ENCODE data around the gene ABTB2.

ABTB2 gene

GRCh38 chr11:34198523-34198922, 159.3 kb downstream of the ABTB2 start:
- no peak; the same call in 2 of the 3 replicates for ATAC-seq

GRCh38 chr11:34197256-34197655, 160.6 kb downstream of the ABTB2 start:
- no peak for TF ChIP-seq ARNTL (CRISPR knock-in tag; IDR thresholded peaks at IDR 0.05; ENCODE audit: borderline replicate concordance, low read depth)
- TF ChIP-seq ZNF565 (CRISPR knock-in tag; conservative IDR thresholded peaks at IDR 0.05; ENCODE audit: low read depth) = no peak
- no peak for TF ChIP-seq ESRRG (CRISPR knock-in tag; IDR thresholded peaks at IDR 0.05)
- TF ChIP-seq CREB5 (CRISPR knock-in tag; IDR thresholded peaks at IDR 0.05; ENCODE audit: low read depth) = no peak
- TF ChIP-seq ZC3H10 (CRISPR knock-in tag; IDR thresholded peaks at IDR 0.05) = no peak
- TF ChIP-seq ZFP3 (CRISPR knock-in tag; IDR thresholded peaks at IDR 0.05) = no peak
- no peak for TF ChIP-seq ZNF8 (CRISPR knock-in tag; IDR thresholded peaks at IDR 0.05)
- no peak for TF ChIP-seq RARB (CRISPR knock-in tag; IDR thresholded peaks at IDR 0.05)
- no peak for TF ChIP-seq POU6F1 (CRISPR knock-in tag; IDR thresholded peaks at IDR 0.05; ENCODE audit: borderline replicate concordance, low read depth)
- TF ChIP-seq BACH2 (CRISPR knock-in tag; IDR thresholded peaks at IDR 0.05; ENCODE audit: borderline replicate concordance) = no peak
- TF ChIP-seq ZNF70 (CRISPR knock-in tag; IDR thresholded peaks at IDR 0.05) = no peak
- no peak for TF ChIP-seq TCF4 (CRISPR knock-in tag; IDR thresholded peaks at IDR 0.05; ENCODE audit: borderline replicate concordance)
- TF ChIP-seq CSDC2 (CRISPR knock-in tag; IDR thresholded peaks at IDR 0.05) = no peak
- no peak for TF ChIP-seq ZFP30 (CRISPR knock-in tag; IDR thresholded peaks at IDR 0.05)
- no peak for TF ChIP-seq PATZ1 (CRISPR knock-in tag; IDR thresholded peaks at IDR 0.05; ENCODE audit: borderline replicate concordance)
- no peak for TF ChIP-seq TSHZ2 (CRISPR knock-in tag; IDR thresholded peaks at IDR 0.05)
- no peak for ATAC-seq

More at GRCh38 chr11:34198523-34198922, 159.3 kb downstream of the ABTB2 start:
- TF ChIP-seq ZFP30 (CRISPR knock-in tag; IDR thresholded peaks at IDR 0.05) = no peak
- no peak for TF ChIP-seq ZC3H10 (CRISPR knock-in tag; IDR thresholded peaks at IDR 0.05)
- TF ChIP-seq PATZ1 (CRISPR knock-in tag; IDR thresholded peaks at IDR 0.05; ENCODE audit: borderline replicate concordance) = no peak
- TF ChIP-seq OSR1 (CRISPR knock-in tag; IDR thresholded peaks at IDR 0.05) = no peak
- no peak for TF ChIP-seq SNAI2 (CRISPR knock-in tag; IDR thresholded peaks at IDR 0.05)
- TF ChIP-seq TOX (CRISPR knock-in tag; IDR thresholded peaks at IDR 0.05; ENCODE audit: borderline replicate concordance) = no peak
- TF ChIP-seq ESRRG (CRISPR knock-in tag; IDR thresholded peaks at IDR 0.05) = no peak
- TF ChIP-seq ZNF565 (CRISPR knock-in tag; conservative IDR thresholded peaks at IDR 0.05; ENCODE audit: low read depth) = no peak
- no peak for TF ChIP-seq ARNTL (CRISPR knock-in tag; IDR thresholded peaks at IDR 0.05; ENCODE audit: borderline replicate concordance, low read depth)

- no peak for ATAC-seq
- TF ChIP-seq CSDC2 (CRISPR knock-in tag; IDR thresholded peaks at IDR 0.05) (no peak), RARB (CRISPR knock-in tag; IDR thresholded peaks at IDR 0.05) (no peak), OSR1 (CRISPR knock-in tag; IDR thresholded peaks at IDR 0.05) (no peak), ZNF8 (CRISPR knock-in tag; IDR thresholded peaks at IDR 0.05) (no peak), CSRNP3 (CRISPR knock-in tag; IDR thresholded peaks at IDR 0.05) (no peak), ESRRG (CRISPR knock-in tag; IDR thresholded peaks at IDR 0.05) (no peak), ZC3H10 (CRISPR knock-in tag; IDR thresholded peaks at IDR 0.05) (no peak), TOX (CRISPR knock-in tag; IDR thresholded peaks at IDR 0.05; ENCODE audit: borderline replicate concordance) (no peak), ZFP30 (CRISPR knock-in tag; IDR thresholded peaks at IDR 0.05) (no peak), ZNF565 (CRISPR knock-in tag; conservative IDR thresholded peaks at IDR 0.05; ENCODE audit: low read depth) (no peak), BACH2 (CRISPR knock-in tag; IDR thresholded peaks at IDR 0.05; ENCODE audit: borderline replicate concordance) (no peak), PPARA (CRISPR knock-in tag; IDR thresholded peaks at IDR 0.05; ENCODE audit: borderline replicate concordance) (no peak), SNAI2 (CRISPR knock-in tag; IDR thresholded peaks at IDR 0.05) (no peak), ZFP3 (CRISPR knock-in tag; IDR thresholded peaks at IDR 0.05) (no peak), ISL1 (CRISPR knock-in tag; IDR thresholded peaks at IDR 0.05) (no peak)
Measured at GRCh38 chr11:34194576-34195335, 163.1 kb downstream of the ABTB2 start.

Data from SK-N-SH treated with all-trans-retinoic acid at 6 μM for 48 hours (cell line).